ENCODE results near the gene TNNI3.

The TNNI3 gene

DNA sequence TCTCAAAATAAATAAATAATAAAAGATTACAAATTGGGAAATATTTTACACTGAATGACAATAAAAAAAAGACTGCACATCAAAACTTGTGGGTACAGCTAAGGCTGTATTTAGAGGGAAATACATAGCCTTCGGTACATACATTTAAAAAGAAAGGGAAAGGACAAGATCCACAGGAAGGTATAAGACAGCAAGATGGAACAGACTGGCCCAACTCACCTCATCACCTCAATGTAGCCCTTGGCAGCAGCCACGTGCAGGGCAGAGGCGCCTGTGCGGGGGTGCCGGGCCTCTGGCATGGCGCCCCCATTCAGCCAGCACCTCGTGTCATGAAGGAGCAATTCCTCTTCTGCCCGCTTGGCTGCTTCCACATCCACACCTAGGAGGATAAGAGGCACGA, 54.3 kb downstream of the TNNI3 start:
- ATAC-seq (ENCODE audit: insufficient read depth, low read depth), result no peak
- Histone ChIP-seq H4K20me1 (ENCODE audit: insufficient read depth, low read length) (peaks cover 24% of the 10 kb centered on the region), H3K4me3 (ENCODE audit: low read depth in 1 of 2, low read length in 2 of 2) (no peak overlapping the region), H3K4me1 (ENCODE audit: insufficient read depth, low read length) (no peaks in the 10 kb centered on the region), H3K36me3 (ENCODE audit: insufficient read depth, low read length) (peaks cover 65% of the 10 kb centered on the region), H2AFZ (ENCODE audit: low read depth, low read length) (no peak overlapping the region), H3K9me3 (ENCODE audit: insufficient read depth, low read length, severe bottlenecking) (no peaks in the 10 kb centered on the region), H3K27ac (ENCODE audit: low read length) (no peak overlapping the region), H3K79me2 (ENCODE audit: insufficient read depth, low read length) (peaks cover 20% of the 10 kb centered on the region; the same call in 1 of the 2 replicates), H3K4me2 (ENCODE audit: insufficient read depth, low read length) (no peak overlapping the region), H3K9ac (ENCODE audit: low read depth, low read length) (no peak overlapping the region), H3K27me3 (ENCODE audit: insufficient read depth, low read length, poor library complexity) (no peaks in the 10 kb centered on the region)
- no peak for TF ChIP-seq EZH2 (IDR thresholded peaks at IDR 0.05; ENCODE audit: borderline replicate concordance, low read depth, low read length, severe bottlenecking)
- TF ChIP-seq, protein P1, sequence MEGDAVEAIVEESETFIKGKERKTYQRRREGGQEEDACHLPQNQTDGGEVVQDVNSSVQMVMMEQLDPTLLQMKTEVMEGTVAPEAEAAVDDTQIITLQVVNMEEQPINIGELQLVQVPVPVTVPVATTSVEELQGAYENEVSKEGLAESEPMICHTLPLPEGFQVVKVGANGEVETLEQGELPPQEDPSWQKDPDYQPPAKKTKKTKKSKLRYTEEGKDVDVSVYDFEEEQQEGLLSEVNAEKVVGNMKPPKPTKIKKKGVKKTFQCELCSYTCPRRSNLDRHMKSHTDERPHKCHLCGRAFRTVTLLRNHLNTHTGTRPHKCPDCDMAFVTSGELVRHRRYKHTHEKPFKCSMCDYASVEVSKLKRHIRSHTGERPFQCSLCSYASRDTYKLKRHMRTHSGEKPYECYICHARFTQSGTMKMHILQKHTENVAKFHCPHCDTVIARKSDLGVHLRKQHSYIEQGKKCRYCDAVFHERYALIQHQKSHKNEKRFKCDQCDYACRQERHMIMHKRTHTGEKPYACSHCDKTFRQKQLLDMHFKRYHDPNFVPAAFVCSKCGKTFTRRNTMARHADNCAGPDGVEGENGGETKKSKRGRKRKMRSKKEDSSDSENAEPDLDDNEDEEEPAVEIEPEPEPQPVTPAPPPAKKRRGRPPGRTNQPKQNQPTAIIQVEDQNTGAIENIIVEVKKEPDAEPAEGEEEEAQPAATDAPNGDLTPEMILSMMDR (IDR thresholded peaks at IDR 0.05; ENCODE audit: borderline replicate concordance, extremely low read depth, low read length, poor library complexity, severe bottlenecking), result no peak
- DNase-seq, result no peak

All from DND-41 (cell line).